Activated CD4-positive, alpha-beta T cell treated with anti-CD3 and anti-CD28 coated beads, Interleukin-10, Interleukin-2, amounts not matched to agents 100 ng/mL and 50 ng/mL, durations not matched to agents 16 hours and 8 hours (primary cell): ENCODE measurements around the gene RXRG.

ENCODE experiments used
- DNase-seq: peaks from one replicate; pipeline ENCODE4 v3.0.0-alpha.2; 2020

RXRG gene

GRCh38 chr1:165364568-165365133, 80.3 kb downstream of the RXRG start:
- no peak for DNase-seq

- DNase-seq, result no peak
Measured at GRCh38 chr1:165356876-165357275, 88.0 kb downstream of the RXRG start.

GRCh38 chr1:165355977-165356811, 88.7 kb downstream of the RXRG start, which contains the start of gene LMX1A:
Gene LMX1A, minus strand, starts transcription at chr1:165356715. Its CDS starts 1,156 bp downstream, at chr1:165355559.
- no peak for DNase-seq

- no peak for DNase-seq
Measured at GRCh38 chr1:165355139-165355976, 89.6 kb downstream of the RXRG start.

- no peak for DNase-seq
Measured at GRCh38 chr1:165354739-165355138, 90.2 kb downstream of the RXRG start.

- DNase-seq, result no peak
Measured at GRCh38 chr1:165353731-165354671, 90.9 kb downstream of the RXRG start.

- DNase-seq, result no peak
Measured at GRCh38 chr1:165352442-165353293, 92.3 kb downstream of the RXRG start.

- no peak for DNase-seq
Measured at GRCh38 chr1:165351863-165352441, 93.0 kb downstream of the RXRG start.
